HCT116 (cell line): ENCODE results near the gene SLC38A2.

ENCODE experiments used
- CTCF ChIP-seq, 3 experiments: fragments of 200-600 bp in 1 of 3; sonication (generic) in 1 of 3; IDR thresholded peaks in 2 of 3; conservative IDR thresholded peaks in 1 of 3; 2 replicates each; pipeline ENCODE4 v1.5.1; 2012 to 2017; ENCODE audit warnings: low read depth in 2 of 3, low read length in 2 of 3, antibody characterized with exemption in 1 of 3, borderline replicate concordance in 1 of 3, control low read depth in 1 of 3, mild to moderate bottlenecking in 1 of 3, mixed read lengths in 1 of 3, mixed run types in 1 of 3, moderate library complexity in 1 of 3; ENCODE audit not compliant: insufficient read depth in 1 of 3
- EGR1 ChIP-seq: IDR thresholded peaks from 2 replicates; pipeline ENCODE4 v1.6.1; 2012; ENCODE audit warnings: low read depth
- EZH2 ChIP-seq: fragments of 200-600 bp; sonication (generic); IDR thresholded peaks from 2 replicates; pipeline ENCODE4 v1.6.1; 2017; ENCODE audit warnings: antibody characterized with exemption, mixed run types
- JUND ChIP-seq: IDR thresholded peaks from 2 replicates; pipeline ENCODE4 v1.6.1; 2012
- POLR2A ChIP-seq: IDR thresholded peaks from 2 replicates; pipeline ENCODE4 v1.7.0; 2011; ENCODE audit warnings: borderline replicate concordance; ENCODE audit not compliant: insufficient read depth, insufficient read length; ENCODE audit errors: extremely low read depth
- POLR2AphosphoS5 ChIP-seq: IDR thresholded peaks from 2 replicates; pipeline ENCODE4 v1.6.1; 2011; ENCODE audit warnings: mild to moderate bottlenecking, low read depth, low read length, moderate library complexity
- RAD21 ChIP-seq: IDR thresholded peaks from 2 replicates; pipeline ENCODE4 v1.6.1; 2012; ENCODE audit warnings: low read depth, mild to moderate bottlenecking
- TCF7L2 ChIP-seq: IDR thresholded peaks from 2 replicates; pipeline ENCODE4 v1.7.0; 2011; ENCODE audit warnings: borderline replicate concordance, inconsistent platforms; ENCODE audit not compliant: insufficient read depth, insufficient read length; ENCODE audit errors: extremely low read depth
- YY1 ChIP-seq: IDR thresholded peaks from 2 replicates; pipeline ENCODE4 v1.6.1; 2011; ENCODE audit warnings: low read length, low read depth, moderate library complexity, mild to moderate bottlenecking; ENCODE audit not compliant: insufficient replicate concordance; ENCODE audit errors: extremely low read depth
- ZBTB33 ChIP-seq: IDR thresholded peaks from 2 replicates; pipeline ENCODE4 v1.6.1; 2011; ENCODE audit warnings: mild to moderate bottlenecking, low read length, moderate library complexity; ENCODE audit not compliant: insufficient replicate concordance; ENCODE audit errors: extremely low read depth
- ZNF274 ChIP-seq: fragments of 200-500 bp; sonication (Bioruptor generic); IDR thresholded peaks from 2 replicates; pipeline ENCODE4 v1.6.1; 2014; ENCODE audit warnings: mild to moderate bottlenecking, low read depth, low read length, inconsistent platforms
- TF ChIP-seq, protein P1 (sequence below): IDR thresholded peaks from 2 replicates; pipeline ENCODE4 v1.6.1; 2012

DNA sequence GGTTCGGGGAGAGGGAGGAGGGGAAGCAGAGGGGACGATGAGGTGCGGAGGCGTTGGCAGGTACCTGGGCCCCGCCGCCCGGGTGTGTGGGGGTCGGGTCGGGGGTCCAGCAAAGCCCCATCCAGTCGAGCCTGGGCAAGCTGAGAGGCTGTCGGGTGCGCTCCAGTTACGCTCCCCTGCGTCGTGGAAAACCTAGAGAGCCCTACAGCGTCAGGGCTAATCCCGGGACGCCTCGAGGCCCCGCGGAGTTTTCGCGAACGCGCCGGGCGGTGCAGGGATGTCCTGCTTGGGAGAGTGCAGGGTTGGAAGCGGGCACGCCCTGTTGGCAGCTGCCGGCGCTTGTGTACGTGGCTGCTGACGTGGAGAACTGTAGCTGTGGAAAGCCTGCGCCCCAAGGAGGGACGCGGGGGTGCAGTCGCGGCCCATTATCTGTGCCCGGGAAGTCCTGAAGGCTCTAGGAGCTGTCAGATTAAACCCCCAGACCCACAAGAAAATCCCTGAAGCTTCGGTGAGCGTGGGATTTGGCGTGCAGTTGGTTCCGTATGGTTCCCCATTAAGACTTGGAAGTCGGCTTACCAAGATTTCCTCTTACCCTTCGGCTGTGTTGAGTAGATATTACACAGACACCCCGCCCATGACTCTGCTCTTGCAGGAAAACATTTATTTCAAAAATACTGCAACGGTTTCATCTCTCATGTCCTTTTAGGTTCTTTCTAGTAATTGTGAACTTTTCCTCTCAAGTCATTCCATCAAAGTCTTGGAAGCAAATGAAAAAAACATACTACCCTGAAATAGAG is 11.3 kb upstream of the SLC38A2 start:
- TF ChIP-seq JUND (0 out of 2 replicates have a peak, but pooled peaks have one; percentile 15), POLR2A (peak; percentile 44), POLR2AphosphoS5 (peak; percentile 79), EGR1 (peak; percentile 74), CTCF (IDR thresholded peaks at IDR 0.05 in 2 of 3, conservative IDR thresholded peaks at IDR 0.05 in 1 of 3; ENCODE audit: borderline replicate concordance in 1 of 3, insufficient read depth in 1 of 3, low read depth in 2 of 3, low read length in 2 of 3) (no peak), ZBTB33 (no peak), TCF7L2 (no peak), YY1 (no peak), ZNF274 (no peak), EZH2 (no peak), RAD21 (peak; percentile 30; the same call in 1 of the 2 replicates)
- TF ChIP-seq, protein P1, sequence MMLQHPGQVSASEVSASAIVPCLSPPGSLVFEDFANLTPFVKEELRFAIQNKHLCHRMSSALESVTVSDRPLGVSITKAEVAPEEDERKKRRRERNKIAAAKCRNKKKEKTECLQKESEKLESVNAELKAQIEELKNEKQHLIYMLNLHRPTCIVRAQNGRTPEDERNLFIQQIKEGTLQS, result no peak
